Right lobe of liver (tissue), 6 donors: ENCODE measurements around the gene ITGA3. TPM values are rescaled to one million over a fixed set of nuclear protein-coding genes. Genes with fewer than 3 reads are reported as not detected.

ENCODE experiments used
- ATAC-seq, 4 donors: fragments of 200-7000 bp; cut with Tn5 transposase; one replicate each; pipeline ENCODE4 v1.9.1; 2020; ENCODE audit warnings: mild to moderate bottlenecking in 4 of 4, moderate library complexity in 4 of 4
- DNase-seq, 3 donors: peaks; one replicate each; pipeline ENCODE4 v3.0.0-alpha.2; 2020
- H3K27ac ChIP-seq, 3 donors: fragments of 200-600 bp; one replicate each; pipeline ENCODE4 v1.8.0; 2022
- H3K27me3 ChIP-seq, 2 donors: fragments of 200-600 bp; one replicate each; pipeline ENCODE4 v1.8.0; 2022
- H3K36me3 ChIP-seq, 4 donors: fragments of 200-600 bp; sonication (generic) in 1 of 4; one replicate each; pipeline versions ENCODE4 v1.5.1 to v1.8.0; 2017 to 2022; ENCODE audit warnings: control low read depth in 1 of 4
- H3K4me1 ChIP-seq, 4 donors: fragments of 200-600 bp; sonication (generic) in 1 of 4; one replicate each; pipeline versions ENCODE4 v1.5.1 to v1.8.0; 2017 to 2022; ENCODE audit warnings: control low read depth in 1 of 4
- H3K4me3 ChIP-seq, 3 donors: fragments of 200-600 bp; one replicate each; pipeline ENCODE4 v1.8.0; 2022
- H3K9me3 ChIP-seq, 4 donors: fragments of 200-600 bp; sonication (generic) in 1 of 4; one replicate each; pipeline versions ENCODE4 v1.5.1 to v1.8.0; 2017 to 2022; ENCODE audit warnings: control low read depth in 1 of 4
- CTCF ChIP-seq, 4 donors: fragments of 200-600 bp in 3 of 4; fragments of 450-650 bp in 1 of 4; IDR thresholded peaks; one replicate each; pipeline versions ENCODE4 v1.5.1 to v1.8.0; 2016 to 2022; ENCODE audit warnings: antibody characterized with exemption in 4 of 4, mild to moderate bottlenecking in 2 of 4
- POLR2A ChIP-seq: fragments of 450-650 bp; IDR thresholded peaks from one replicate; pipeline ENCODE4 v1.6.1; 2017; ENCODE audit warnings: antibody characterized with exemption, mild to moderate bottlenecking
- WGBS: methylation state at CpG from one replicate; pipeline ENCODE4 v1.1.6; 2018; ENCODE audit warnings: low coverage, low lambda C conversion rate; ENCODE audit not compliant: insufficient coverage; ENCODE audit errors: missing lambda C conversion rate; 5-methylcytosine and 5-hydroxymethylcytosine counted together
- intact Hi-C, 2 donors: fragments of 100-400 bp; cut with DNase I; formaldehyde crosslinking; loops; one replicate each; pipeline versions ENCODE4 v1.11.2 to v1.14.1; 2022
- total RNA-seq, 6 experiments: library from RNA; depleted of rRNA in 2 of 6; stranded (reverse); fragments of >200 nt in 2 of 6; fragmentation: NEBNext Ultra II Directional in 3 of 6; extraction: Animal tissue kit (Norgen Biotek cat#: 25700) in 3 of 6; gene quantifications; one replicate each; pipeline versions ENCODE4 v1.1.0 to v1.2.4, GENCODE V29; 2016 to 2023
- donor health status: DM: no; HTN: yes; CAD: no.
- donor health status: DM: no; HTN: no; CAD: no.
- donor health status: DM: no; HTN: no; CAD: no.
- donor health status: DM: no; HTN: yes; CAD: no.
- donor health status: DM: no; HTN: yes; CAD: no.

The ITGA3 gene
- total RNA-seq, 6 experiments from 2014 or later: 1.4 to 3.7 (median 2.4) TPM

DNA sequence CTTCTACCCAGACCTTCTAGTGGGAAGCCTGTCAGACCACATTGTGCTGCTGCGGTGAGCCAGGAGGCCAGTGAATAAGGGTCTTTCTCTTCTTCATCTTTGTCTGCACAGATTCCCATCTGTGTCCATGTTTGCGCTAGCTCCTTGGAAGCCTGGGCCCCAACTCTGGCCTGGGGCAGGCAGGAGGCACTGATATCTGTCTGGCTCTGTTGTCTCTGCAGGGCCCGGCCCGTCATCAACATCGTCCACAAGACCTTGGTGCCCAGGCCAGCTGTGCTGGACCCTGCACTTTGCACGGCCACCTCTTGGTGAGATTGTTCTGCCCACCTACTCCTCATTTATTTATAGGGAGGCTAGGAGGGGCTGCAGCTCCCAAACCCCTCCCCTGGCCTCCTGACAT, 18.3 kb downstream of the ITGA3 start:
- no peak for TF ChIP-seq CTCF (IDR thresholded peaks at IDR 0.05)
- no peak for TF ChIP-seq POLR2A
- intact Hi-C loops: loop anchor here in 1 of 2 donors (10.0 kb wide), 1 partner anchor 49 kb away; no protein-coding TSS in a partner anchor
- no CpG with 5 or more reads among the region's 6 CpGs for WGBS
- Histone ChIP-seq H3K4me1 (no peaks in the 10 kb centered on the region), H3K9me3 (no peaks in the 10 kb centered on the region), H3K4me3 (no peak overlapping the region), H3K27ac (no peak overlapping the region), H3K27me3 (no peaks in the 10 kb centered on the region), H3K36me3 (peaks cover 0 to 1% (median 0%) of the 10 kb centered on the region in 4 donors)
- ATAC-seq (no peak), DNase-seq (peak in 1 of 3 donors; percentile 36)

DNA sequence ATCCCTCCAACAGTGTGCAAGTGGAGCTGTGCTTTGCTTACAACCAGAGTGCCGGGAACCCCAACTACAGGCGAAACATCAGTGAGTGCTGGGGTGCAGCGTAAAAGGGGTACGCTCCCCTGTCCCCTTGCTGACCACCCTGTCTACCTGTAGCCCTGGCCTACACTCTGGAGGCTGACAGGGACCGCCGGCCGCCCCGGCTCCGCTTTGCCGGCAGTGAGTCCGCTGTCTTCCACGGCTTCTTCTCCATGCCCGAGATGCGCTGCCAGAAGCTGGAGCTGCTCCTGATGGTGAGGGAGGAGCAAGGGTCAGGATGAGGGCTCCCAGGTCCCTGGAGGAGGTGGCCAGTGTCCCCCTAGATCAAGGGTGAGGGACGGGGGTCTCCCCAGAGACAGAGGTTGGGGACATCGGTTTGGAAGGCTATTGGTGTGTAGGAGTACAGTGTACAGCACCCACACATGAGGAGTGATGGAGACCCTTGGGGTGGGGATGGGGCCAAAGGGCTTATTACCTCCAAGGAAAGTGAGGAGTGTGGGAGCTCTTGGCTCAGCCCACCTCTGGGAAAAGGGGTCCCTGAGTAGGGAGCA, 19.6 kb downstream of the ITGA3 start:
- Histone ChIP-seq H3K9me3 (no peaks in the 10 kb centered on the region), H3K4me1 (no peaks in the 10 kb centered on the region), H3K27ac (no peak overlapping the region), H3K4me3 (no peak overlapping the region), H3K27me3 (no peaks in the 10 kb centered on the region), H3K36me3 (peaks cover 0 to 1% (median 0%) of the 10 kb centered on the region in 4 donors)
- TF ChIP-seq CTCF (IDR thresholded peaks at IDR 0.05) (no peak), POLR2A (no peak)
- ATAC-seq (no peak), DNase-seq (peak in 1 of 3 donors; percentile 39)
- intact Hi-C loops: loop anchor here in 1 of 2 donors (10.0 kb wide), 1 partner anchor 51 kb away; no protein-coding TSS in a partner anchor
- WGBS: 81% methylated on average over 5 of the region's 16 CpGs

DNA sequence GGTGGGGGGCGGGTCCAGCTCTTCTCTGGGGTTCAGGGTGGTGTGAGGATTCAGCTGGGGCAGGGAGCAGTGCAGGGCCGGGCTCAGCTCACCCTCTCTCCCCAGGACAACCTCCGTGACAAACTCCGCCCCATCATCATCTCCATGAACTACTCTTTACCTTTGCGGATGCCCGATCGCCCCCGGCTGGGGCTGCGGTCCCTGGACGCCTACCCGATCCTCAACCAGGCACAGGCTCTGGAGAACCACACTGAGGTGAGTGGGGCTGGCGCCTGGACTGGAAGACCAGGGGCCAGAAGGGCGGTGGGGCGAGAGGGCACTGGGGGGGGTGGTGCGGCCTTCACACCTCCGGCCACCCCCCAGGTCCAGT, 20.3 kb downstream of the ITGA3 start:
- Histone ChIP-seq H3K36me3 (peaks cover 0 to 1% (median 0%) of the 10 kb centered on the region in 4 donors), H3K27me3 (no peaks in the 10 kb centered on the region), H3K9me3 (no peaks in the 10 kb centered on the region), H3K4me3 (no peak overlapping the region), H3K27ac (no peak overlapping the region), H3K4me1 (no peaks in the 10 kb centered on the region)
- TF ChIP-seq CTCF (IDR thresholded peaks at IDR 0.05) (no peak), POLR2A (no peak)
- DNase-seq (peak in 1 of 3 donors; percentile 39), ATAC-seq (no peak)
- 53% methylated on average over 8 of the region's 16 CpGs for WGBS
- intact Hi-C loops: loop anchor here in 1 of 2 donors (10.0 kb wide), 1 partner anchor 51 kb away; no protein-coding TSS in a partner anchor

DNA sequence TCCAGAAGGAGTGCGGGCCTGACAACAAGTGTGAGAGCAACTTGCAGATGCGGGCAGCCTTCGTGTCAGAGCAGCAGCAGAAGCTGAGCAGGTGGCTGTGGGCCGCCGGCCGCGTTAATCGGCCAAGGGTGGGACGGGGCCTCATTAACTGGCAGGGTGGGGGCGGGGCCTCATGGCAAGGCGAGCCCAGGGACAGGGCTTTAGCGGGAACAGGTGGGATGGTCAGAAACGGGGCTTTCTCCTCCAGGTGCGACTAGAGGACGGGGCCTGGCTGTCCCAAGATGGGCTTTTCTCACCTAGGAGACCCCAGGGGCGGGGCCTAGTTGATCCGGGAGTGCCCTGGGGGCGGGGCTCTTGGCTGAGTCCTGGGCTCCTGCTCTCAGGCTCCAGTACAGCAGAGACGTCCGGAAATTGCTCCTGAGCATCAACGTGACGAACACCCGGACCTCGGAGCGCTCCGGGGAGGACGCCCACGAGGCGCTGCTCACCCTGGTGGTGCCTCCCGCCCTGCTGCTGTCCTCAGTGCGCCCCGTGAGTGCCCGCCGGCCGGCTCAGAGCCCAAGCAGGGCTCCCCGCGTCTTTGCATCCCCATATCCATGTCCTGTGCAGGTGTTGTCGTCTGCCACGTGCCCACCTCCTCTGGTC, 20.8 kb downstream of the ITGA3 start:
- ATAC-seq (no peak), DNase-seq (peak in 1 of 3 donors; percentile 54)
- no peak overlapping the region for H3K27ac ChIP-seq
- no peaks in the 10 kb centered on the region for H3K4me1 ChIP-seq
- H3K4me3 ChIP-seq: no peak overlapping the region
- no peaks in the 10 kb centered on the region for H3K27me3 ChIP-seq
- H3K36me3 ChIP-seq: peaks cover 0 to 1% (median 0%) of the 10 kb centered on the region in 4 donors
- no peaks in the 10 kb centered on the region for H3K9me3 ChIP-seq
- intact Hi-C loops: loop anchor here in 1 of 2 donors (10.0 kb wide), 1 partner anchor 52 kb away; no protein-coding TSS in a partner anchor
- 59% methylated on average over 11 of the region's 39 CpGs for WGBS
- no peak for TF ChIP-seq POLR2A
- TF ChIP-seq CTCF (IDR thresholded peaks at IDR 0.05): no peak
